Activated naive CD8-positive, alpha-beta T cell treated with anti-CD3 and anti-CD28 coated beads, Interleukin-2, amount 10 ng/mL, durations not matched to agents 7 days and 5 days (primary cell): Measurements from ENCODE around the gene SNX25. TPM values are rescaled to one million over a fixed set of nuclear protein-coding genes. Genes with fewer than 3 reads are reported as not detected.

Source experiments
- ATAC-seq: fragments of 150-1000 bp; cut with Tn5 transposase; one replicate; pipeline ENCODE4 v1.10.0; 2021; ENCODE audit warnings: low read depth, moderate library complexity
- POLR2A ChIA-PET: fragments of 350-600 bp; sonication (Branson Sonifier 250); formaldehyde crosslinking; loops from one replicate; lab custom pipeline; 2021; ENCODE audit warnings: antibody characterized with exemption; lab: Charles Lee
- DNase-seq: peaks from one replicate; pipeline ENCODE4 v3.0.0; 2021
- H3K27ac Mint-ChIP-seq: one replicate; pipeline ENCODE4 v1.8.0; 2022; ENCODE audit warnings: mild to moderate bottlenecking, mixed read lengths
- H3K27me3 Mint-ChIP-seq: one replicate; pipeline ENCODE4 v1.8.0; 2022; ENCODE audit warnings: mild to moderate bottlenecking, moderate library complexity, mixed read lengths
- H3K36me3 Mint-ChIP-seq: one replicate; pipeline ENCODE4 v1.8.0; 2021; ENCODE audit warnings: mild to moderate bottlenecking, mixed read lengths
- H3K4me1 Mint-ChIP-seq: one replicate; pipeline ENCODE4 v1.8.0; 2021; ENCODE audit warnings: mixed read lengths
- H3K4me3 Mint-ChIP-seq: one replicate; pipeline ENCODE4 v1.8.0; 2022; ENCODE audit warnings: mild to moderate bottlenecking, moderate library complexity, mixed read lengths
- H3K9me3 Mint-ChIP-seq: one replicate; pipeline ENCODE4 v1.8.0; 2021; ENCODE audit warnings: mixed read lengths
- total RNA-seq, 2 experiments: library from RNA; stranded (reverse); gene quantifications; one replicate each; pipeline ENCODE4 v1.2.3, GENCODE V29; 2021

The SNX25 gene
- total RNA-seq, result 10 to 100 TPM; 15.9 to 16.4 TPM

- POLR2A ChIA-PET, result interaction anchor here (1.3 to 1.8 kb wide), 3 partner anchors 9 to 475 kb away, joined by 3 to 11 read pairs (median 4); partner anchors contain the start of gene CENPU
- Mint-ChIP-seq H3K9me3 (no peaks in the 10 kb centered on the region), H3K36me3 (peaks cover 8% of the 10 kb centered on the region), H3K27me3 (peaks cover 9% of the 10 kb centered on the region), H3K27ac (peak within 1 kb of the TSS; percentile 86), H3K4me1 (peaks cover 27% of the 10 kb centered on the region), H3K4me3 (peak within 1 kb of the TSS; percentile 91)
- DNase-seq (peak; percentile 92), ATAC-seq (peak; percentile 90)
These were observed at the start of gene SNX25 for GRCh38 chr4:185209031-185209851. Gene SNX25, plus strand, starts transcription at chr4:185209598. Its CDS starts 229 bp downstream, at chr4:185209827.

- peaks cover 6% of the 10 kb centered on the region for H3K27me3 Mint-ChIP-seq
- H3K4me3 Mint-ChIP-seq, result peak overlapping the region; percentile 48
- peak overlapping the region; percentile 41 for H3K27ac Mint-ChIP-seq
- H3K9me3 Mint-ChIP-seq, result peaks cover 3% of the 10 kb centered on the region
- H3K4me1 Mint-ChIP-seq, result peaks cover 13% of the 10 kb centered on the region
- DNase-seq (no peak), ATAC-seq (peak; percentile 75)
- peaks cover 43% of the 10 kb centered on the region for H3K36me3 Mint-ChIP-seq
- POLR2A ChIA-PET, result no interaction called here
These were observed 43.8 kb upstream of the SNX25 start for GRCh38 chr4:185165605-185166063.

GRCh38 chr4:185167234-185167633, 42.2 kb upstream of the SNX25 start:
- H3K4me3 Mint-ChIP-seq, result no peak overlapping the region
- H3K27me3 Mint-ChIP-seq, result peaks cover 5% of the 10 kb centered on the region
- DNase-seq (no peak), ATAC-seq (no peak)
- peaks cover 3% of the 10 kb centered on the region for H3K9me3 Mint-ChIP-seq
- H3K36me3 Mint-ChIP-seq, result peaks cover 35% of the 10 kb centered on the region
- H3K4me1 Mint-ChIP-seq, result peaks cover 14% of the 10 kb centered on the region
- POLR2A ChIA-PET, result no interaction called here
- no peak overlapping the region for H3K27ac Mint-ChIP-seq

GRCh38 chr4:185171373-185172071, 37.9 kb upstream of the SNX25 start:
- Mint-ChIP-seq H3K4me3 (no peak overlapping the region), H3K9me3 (peaks cover 3% of the 10 kb centered on the region), H3K27me3 (no peaks in the 10 kb centered on the region), H3K36me3 (peaks cover 32% of the 10 kb centered on the region), H3K27ac (no peak overlapping the region), H3K4me1 (peaks cover 1% of the 10 kb centered on the region)
- DNase-seq (no peak), ATAC-seq (no peak)
- POLR2A ChIA-PET, result no interaction called here

GRCh38 chr4:185179488-185179887, 29.9 kb upstream of the SNX25 start:
- POLR2A ChIA-PET, result no interaction called here
- peaks cover 11% of the 10 kb centered on the region for H3K4me1 Mint-ChIP-seq
- DNase-seq, result no peak
- no peak overlapping the region for H3K4me3 Mint-ChIP-seq
- H3K27me3 Mint-ChIP-seq, result no peaks in the 10 kb centered on the region
- H3K27ac Mint-ChIP-seq, result no peak overlapping the region
- H3K9me3 Mint-ChIP-seq, result no peaks in the 10 kb centered on the region
- peaks cover 17% of the 10 kb centered on the region for H3K36me3 Mint-ChIP-seq
- no peak for ATAC-seq

- no peak overlapping the region for H3K4me3 Mint-ChIP-seq
- H3K36me3 Mint-ChIP-seq, result peaks cover 9% of the 10 kb centered on the region
- ATAC-seq (no peak), DNase-seq (no peak)
- no peak overlapping the region for H3K27ac Mint-ChIP-seq
- no peaks in the 10 kb centered on the region for H3K27me3 Mint-ChIP-seq
- H3K9me3 Mint-ChIP-seq, result no peaks in the 10 kb centered on the region
- POLR2A ChIA-PET, result no interaction called here
- H3K4me1 Mint-ChIP-seq, result peaks cover 13% of the 10 kb centered on the region
These were observed 27.2 kb upstream of the SNX25 start for GRCh38 chr4:185182239-185182638.

GRCh38 chr4:185183622-185184281, 25.6 kb upstream of the SNX25 start:
- DNase-seq (peak; percentile 58), ATAC-seq (peak; percentile 83)
- Mint-ChIP-seq H3K4me3 (no peak overlapping the region), H3K27ac (no peak overlapping the region), H3K27me3 (no peaks in the 10 kb centered on the region), H3K9me3 (no peaks in the 10 kb centered on the region), H3K4me1 (peaks cover 9% of the 10 kb centered on the region), H3K36me3 (peaks cover 11% of the 10 kb centered on the region)
- POLR2A ChIA-PET, result no interaction called here

GRCh38 chr4:185186769-185187168, 22.6 kb upstream of the SNX25 start:
- ATAC-seq (no peak), DNase-seq (no peak)
- POLR2A ChIA-PET, result interaction anchor here (0.6 kb wide), 2 partner anchors 266 to 289 kb away, joined by 4 read pairs; no protein-coding TSS in a partner anchor
- no peaks in the 10 kb centered on the region for H3K9me3 Mint-ChIP-seq
- H3K4me3 Mint-ChIP-seq, result no peak overlapping the region
- no peaks in the 10 kb centered on the region for H3K27me3 Mint-ChIP-seq
- peaks cover 18% of the 10 kb centered on the region for H3K36me3 Mint-ChIP-seq
- peaks cover 9% of the 10 kb centered on the region for H3K4me1 Mint-ChIP-seq
- no peak overlapping the region for H3K27ac Mint-ChIP-seq

GRCh38 chr4:185189606-185190305, 19.6 kb upstream of the SNX25 start:
- POLR2A ChIA-PET, result no interaction called here
- H3K27me3 Mint-ChIP-seq, result no peaks in the 10 kb centered on the region
- H3K36me3 Mint-ChIP-seq, result peaks cover 19% of the 10 kb centered on the region
- no peak overlapping the region for H3K27ac Mint-ChIP-seq
- H3K4me1 Mint-ChIP-seq, result peaks cover 13% of the 10 kb centered on the region
- ATAC-seq (no peak), DNase-seq (no peak)
- H3K4me3 Mint-ChIP-seq, result no peak overlapping the region
- no peaks in the 10 kb centered on the region for H3K9me3 Mint-ChIP-seq

- no peak overlapping the region for H3K4me3 Mint-ChIP-seq
- ATAC-seq (no peak), DNase-seq (no peak)
- peaks cover 13% of the 10 kb centered on the region for H3K4me1 Mint-ChIP-seq
- no peak overlapping the region for H3K27ac Mint-ChIP-seq
- POLR2A ChIA-PET, result no interaction called here
- peaks cover 21% of the 10 kb centered on the region for H3K36me3 Mint-ChIP-seq
- no peaks in the 10 kb centered on the region for H3K9me3 Mint-ChIP-seq
- no peaks in the 10 kb centered on the region for H3K27me3 Mint-ChIP-seq
These were observed 19.0 kb upstream of the SNX25 start for GRCh38 chr4:185190306-185190856.

- POLR2A ChIA-PET, result no interaction called here
- Mint-ChIP-seq H3K27ac (no peak overlapping the region), H3K9me3 (no peaks in the 10 kb centered on the region), H3K36me3 (peaks cover 21% of the 10 kb centered on the region), H3K4me3 (no peak overlapping the region), H3K27me3 (no peaks in the 10 kb centered on the region), H3K4me1 (peaks cover 16% of the 10 kb centered on the region)
- DNase-seq (no peak), ATAC-seq (no peak)
These were observed 17.3 kb upstream of the SNX25 start for GRCh38 chr4:185192059-185192458.

GRCh38 chr4:185194924-185195888, 14.2 kb upstream of the SNX25 start:
- no peaks in the 10 kb centered on the region for H3K27me3 Mint-ChIP-seq
- H3K4me3 Mint-ChIP-seq, result no peak overlapping the region
- peaks cover 13% of the 10 kb centered on the region for H3K36me3 Mint-ChIP-seq
- H3K9me3 Mint-ChIP-seq, result no peaks in the 10 kb centered on the region
- no peak for DNase-seq
- no peak overlapping the region for H3K27ac Mint-ChIP-seq
- H3K4me1 Mint-ChIP-seq, result peaks cover 14% of the 10 kb centered on the region
- POLR2A ChIA-PET, result no interaction called here
- ATAC-seq, result no peak
